Measurements from ENCODE around the gene ZFYVE19. TPM values are rescaled to one million over a fixed set of nuclear protein-coding genes. Genes with fewer than 3 reads are reported as not detected.

The ZFYVE19 gene, protein sequence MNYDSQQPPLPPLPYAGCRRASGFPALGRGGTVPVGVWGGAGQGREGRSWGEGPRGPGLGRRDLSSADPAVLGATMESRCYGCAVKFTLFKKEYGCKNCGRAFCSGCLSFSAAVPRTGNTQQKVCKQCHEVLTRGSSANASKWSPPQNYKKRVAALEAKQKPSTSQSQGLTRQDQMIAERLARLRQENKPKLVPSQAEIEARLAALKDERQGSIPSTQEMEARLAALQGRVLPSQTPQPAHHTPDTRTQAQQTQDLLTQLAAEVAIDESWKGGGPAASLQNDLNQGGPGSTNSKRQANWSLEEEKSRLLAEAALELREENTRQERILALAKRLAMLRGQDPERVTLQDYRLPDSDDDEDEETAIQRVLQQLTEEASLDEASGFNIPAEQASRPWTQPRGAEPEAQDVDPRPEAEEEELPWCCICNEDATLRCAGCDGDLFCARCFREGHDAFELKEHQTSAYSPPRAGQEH
- total RNA-seq, result 19.0 and 25.3 TPM in 2 replicates

DNA sequence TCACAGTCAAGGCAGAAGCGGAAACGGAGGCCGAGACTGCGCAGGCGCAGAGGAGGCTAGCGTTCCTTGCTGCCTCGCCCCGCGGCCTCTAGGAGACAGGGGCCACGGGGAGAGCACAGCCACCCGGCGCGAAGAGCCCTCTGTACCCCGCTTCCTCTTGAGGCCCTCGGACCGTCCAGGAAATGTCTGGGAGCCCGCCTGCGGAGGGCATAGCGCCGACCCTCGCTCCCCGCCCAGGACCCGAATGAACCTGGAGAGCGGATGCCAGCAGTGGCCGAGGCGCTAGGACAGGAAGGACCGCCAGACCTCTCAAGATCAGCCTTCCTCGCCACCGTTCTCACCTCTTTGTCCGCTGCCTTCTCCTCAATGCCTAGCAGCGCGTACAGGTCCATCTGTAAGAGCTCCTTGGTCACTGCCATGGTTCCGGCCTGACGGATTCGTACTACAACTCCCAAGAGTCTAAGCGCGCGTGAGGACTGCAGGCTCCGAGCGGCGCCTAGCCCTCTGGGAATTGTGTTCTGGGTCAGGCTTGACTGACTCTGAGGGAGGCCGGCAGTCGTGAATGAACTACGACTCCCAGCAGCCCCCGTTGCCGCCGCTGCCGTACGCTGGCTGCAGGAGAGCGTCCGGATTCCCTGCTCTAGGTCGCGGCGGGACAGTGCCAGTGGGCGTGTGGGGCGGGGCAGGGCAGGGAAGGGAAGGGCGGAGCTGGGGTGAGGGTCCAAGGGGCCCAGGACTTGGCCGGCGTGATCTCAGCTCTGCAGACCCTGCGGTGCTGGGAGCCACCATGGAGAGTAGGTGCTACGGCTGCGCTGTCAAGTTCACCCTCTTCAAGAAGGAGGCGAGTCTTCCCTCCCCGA, at the start of gene ZFYVE19, which contains the start of gene DNAJC17:
Gene ZFYVE19 (plus strand): TSS at position 62 of the 860 bp plus-strand sequence. CDS start 501 bp downstream, at position 563.
Gene DNAJC17 (minus strand): TSS at position 446 of the 860 bp plus-strand sequence. CDS start 27 bp downstream, at position 419.

DNA sequence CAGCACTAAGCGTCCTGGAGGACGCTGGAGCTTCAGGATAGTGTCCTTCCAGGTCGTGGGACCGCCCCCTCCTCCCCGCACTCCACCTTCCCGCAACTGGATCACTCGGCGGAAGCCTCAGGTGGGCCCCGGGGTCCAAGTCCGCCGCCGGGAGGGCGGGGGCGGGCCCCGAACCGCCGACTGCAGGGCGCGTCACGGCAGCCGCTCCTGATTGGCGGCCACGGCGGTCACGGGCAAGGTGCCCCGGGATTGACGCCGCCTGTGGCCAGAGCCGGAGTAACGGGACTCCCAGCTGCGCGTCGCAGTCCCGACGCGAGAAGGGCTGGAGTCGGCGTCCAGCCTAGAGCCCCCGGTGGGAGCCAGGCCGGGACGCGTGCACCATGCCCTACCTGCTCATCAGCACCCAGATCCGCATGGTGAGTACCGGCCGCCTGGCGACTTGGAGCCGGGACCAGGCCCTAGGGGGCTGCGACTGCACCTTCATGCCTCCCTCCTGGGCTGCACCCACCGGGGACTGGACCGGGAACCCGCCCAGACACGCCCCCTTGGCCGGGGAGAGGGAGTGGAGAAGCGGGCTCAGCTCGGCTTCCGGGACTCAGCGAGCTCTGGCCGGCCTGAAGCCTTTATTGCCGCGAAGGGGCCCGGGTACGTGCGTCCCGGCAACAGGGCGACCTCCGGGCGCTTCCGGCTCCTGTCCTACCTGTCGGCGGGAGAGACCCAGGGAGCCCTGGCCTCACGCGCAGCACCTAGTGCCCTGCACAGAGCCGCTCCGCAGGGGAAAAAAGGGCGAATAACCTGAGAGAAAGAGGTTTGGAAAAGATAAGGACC, 42.9 kb upstream of the ZFYVE19 start, which contains the start of gene GCHFR:
Gene GCHFR (plus strand): TSS at position 268 of the 828 bp plus-strand sequence. CDS start 113 bp downstream, at position 381.

DNA sequence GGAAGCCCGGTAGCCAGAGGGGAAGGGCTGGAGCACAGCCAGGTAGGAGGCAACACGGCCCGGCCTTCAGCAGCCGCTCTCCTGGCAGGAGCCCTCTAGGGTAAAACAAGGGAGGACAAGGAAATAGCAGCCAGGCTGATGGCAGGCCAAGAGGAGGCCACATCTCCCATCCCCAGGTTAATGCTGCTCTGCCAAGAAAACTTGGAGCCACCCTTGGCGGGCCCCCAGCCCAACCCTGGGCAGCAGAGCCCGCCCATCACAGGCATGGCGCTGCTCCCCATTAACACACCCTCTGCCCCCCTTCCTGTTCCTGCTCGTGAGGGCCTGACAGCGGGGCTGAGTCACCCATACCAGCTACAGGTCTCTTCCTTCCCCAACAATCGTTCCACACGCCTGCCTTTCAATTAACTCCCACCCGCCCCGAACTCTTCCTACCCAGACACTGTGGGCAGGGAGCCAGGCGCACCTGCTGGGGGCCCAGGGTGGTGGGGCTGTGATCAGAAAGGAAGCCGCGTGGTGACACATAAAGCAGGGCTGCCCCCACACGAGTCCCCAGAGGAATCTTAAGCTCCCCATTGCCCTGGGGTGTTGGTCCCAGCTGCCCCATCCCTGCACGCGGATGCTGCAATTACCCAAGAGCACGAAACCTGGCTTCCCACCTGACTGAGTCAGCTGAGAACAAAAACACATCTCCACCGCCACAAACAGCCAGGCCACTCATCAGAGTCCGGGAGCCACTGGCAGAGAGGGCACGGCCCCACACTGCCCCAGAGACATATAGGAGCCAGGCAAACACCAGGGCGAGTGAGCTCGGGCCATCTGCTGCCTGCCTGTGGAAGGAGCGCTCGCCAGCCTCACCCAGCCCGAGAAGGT, 37.4 kb upstream of the ZFYVE19 start, which contains the start of gene C15orf62:
Gene C15orf62 (plus strand): TSS at position 707 of the 873 bp plus-strand sequence. CDS start 516 bp downstream, outside the sequence.

DNA sequence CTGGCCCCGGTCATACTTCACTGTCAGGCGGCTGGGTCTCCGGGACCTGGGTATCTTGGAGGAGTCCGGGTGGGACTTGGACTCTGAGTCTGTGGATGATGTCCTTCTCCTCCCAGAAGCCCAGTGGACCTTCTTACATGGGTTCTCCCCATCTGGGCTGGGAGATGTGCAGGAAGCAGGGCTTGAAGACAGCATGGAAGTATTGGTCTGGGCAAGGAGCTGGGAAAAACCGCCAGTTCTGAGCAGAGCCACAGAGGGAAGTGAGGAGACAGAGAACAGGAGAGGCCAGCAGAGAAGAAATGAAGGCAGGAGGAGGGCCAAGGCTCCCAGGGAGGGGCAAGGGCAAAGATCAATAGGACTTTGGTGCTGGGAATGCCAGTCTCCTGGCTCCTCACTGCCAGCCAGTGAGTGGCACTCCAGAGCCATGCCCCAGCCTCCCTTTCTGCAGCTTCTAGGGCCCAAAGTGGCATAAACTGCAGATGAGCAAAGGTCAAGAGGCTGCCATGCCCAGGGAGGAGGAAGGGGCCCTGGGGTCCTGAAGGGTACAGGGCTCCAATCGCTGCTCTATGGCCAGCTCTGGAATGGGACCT, 21.7 kb downstream of the ZFYVE19 start, which contains the start of gene PPP1R14D:
Gene PPP1R14D (minus strand): TSS at position 262 of the 590 bp plus-strand sequence. CDS start 67 bp downstream, at position 195.

DNA sequence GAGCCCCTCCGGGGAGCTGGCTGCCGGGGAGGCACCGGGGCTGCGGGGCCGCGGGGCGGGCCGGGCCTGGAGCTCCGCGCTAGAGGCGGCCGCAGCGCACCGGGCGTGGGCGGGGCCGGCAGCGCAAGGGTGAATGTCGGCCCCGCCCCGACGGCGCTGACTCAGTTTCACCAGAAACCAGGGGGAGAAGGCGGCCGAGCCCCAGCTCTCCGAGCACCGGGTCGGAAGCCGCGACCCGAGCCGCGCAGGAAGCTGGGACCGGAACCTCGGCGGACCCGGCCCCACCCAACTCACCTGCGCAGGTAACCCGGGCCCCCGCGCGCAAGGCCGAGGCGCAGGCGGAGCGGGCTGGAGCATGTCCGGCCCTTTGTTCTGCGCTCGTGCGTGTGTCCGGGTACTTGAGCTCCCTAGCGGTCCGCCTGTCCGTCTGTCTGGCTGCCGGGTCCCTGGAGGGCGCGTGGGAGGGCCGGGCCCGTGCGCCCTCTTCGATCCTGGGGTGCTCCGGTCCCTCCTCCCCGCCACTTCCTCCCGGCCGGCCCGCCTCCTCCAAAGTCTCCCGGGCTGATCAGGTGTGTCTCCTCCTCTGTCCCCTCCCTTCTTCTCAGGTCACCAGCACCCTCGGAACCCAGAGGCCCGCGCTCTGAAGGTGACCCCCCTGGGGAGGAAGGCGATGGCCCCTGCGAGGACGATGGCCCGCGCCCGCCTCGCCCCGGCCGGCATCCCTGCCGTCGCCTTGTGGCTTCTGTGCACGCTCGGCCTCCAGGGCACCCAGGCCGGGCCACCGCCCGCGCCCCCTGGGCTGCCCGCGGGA, 37.2 kb downstream of the ZFYVE19 start, which contains the start of gene SPINT1:
Gene SPINT1 (plus strand): TSS at position 164 of the 811 bp plus-strand sequence. CDS start 507 bp downstream, at position 671.

Other genes with a start within 250 kb of the ZFYVE19 start
- gene CCDC32, start 242.0 kb upstream of the ZFYVE19 start, total RNA-seq, result 23.7 and 50.4 TPM in 2 replicates
- gene RPUSD2, start 237.8 kb upstream of the ZFYVE19 start, total RNA-seq, result 12.6 and 13.2 TPM in 2 replicates
- 1.2 and 28.2 TPM in 2 replicates for gene KNL1, start 212.8 kb upstream of the ZFYVE19 start, total RNA-seq
- 1.3 and 4.1 TPM in 2 replicates for gene RAD51, start 111.9 kb upstream of the ZFYVE19 start, total RNA-seq
- gene RMDN3, start 51.8 kb upstream of the ZFYVE19 start, total RNA-seq, result 16.0 and 17.5 TPM in 2 replicates
- gene GCHFR, start 43.0 kb upstream of the ZFYVE19 start, total RNA-seq, result 2.0 and 2.2 TPM in 2 replicates
- gene C15orf62, start 37.1 kb upstream of the ZFYVE19 start, total RNA-seq, result 0.15 TPM in 1 of 2 replicates, not detected in the other
- gene DNAJC17, start 384 bp downstream of the ZFYVE19 start, total RNA-seq, result 19.5 and 27.1 TPM in 2 replicates
- gene PPP1R14D, start 21.6 kb downstream of the ZFYVE19 start, total RNA-seq, result not detected in 2 replicates
- 0.15 and 0.17 TPM in 2 replicates for gene SPINT1, start 37.0 kb downstream of the ZFYVE19 start, total RNA-seq
- not detected in 2 replicates for gene RHOV, start 67.1 kb downstream of the ZFYVE19 start, total RNA-seq
- 45.1 and 86.2 TPM in 2 replicates for gene VPS18, start 87.4 kb downstream of the ZFYVE19 start, total RNA-seq
- 0.17 and 0.73 TPM in 2 replicates for gene DLL4, start 122.3 kb downstream of the ZFYVE19 start, total RNA-seq
- 9.3 and 16.9 TPM in 2 replicates for gene CHAC1, start 146.4 kb downstream of the ZFYVE19 start, total RNA-seq